Measurements from ENCODE around the gene TMEM270. TPM values are rescaled to one million over a fixed set of nuclear protein-coding genes. Genes with fewer than 3 reads are reported as not detected.

The TMEM270 gene
- total and polyA plus RNA-seq, 10 of the 15 experiments (the other 5 are each of a cell fraction or from before 2014, with no cell fraction given), result not detected

- TF ChIP-seq IRF5 (IDR thresholded peaks at IDR 0.05; ENCODE audit: borderline replicate concordance) (no peak), YBX1 (IDR thresholded peaks at IDR 0.05) (no peak), NFIC (IDR thresholded peaks at IDR 0.05; ENCODE audit: low read depth, low read length) (no peak), ZNF207 (IDR thresholded peaks at IDR 0.05; ENCODE audit: borderline replicate concordance) (no peak)
Measured at GRCh38 chr7:73828972-73829371, 32.0 kb upstream of the TMEM270 start (continued).

DNA sequence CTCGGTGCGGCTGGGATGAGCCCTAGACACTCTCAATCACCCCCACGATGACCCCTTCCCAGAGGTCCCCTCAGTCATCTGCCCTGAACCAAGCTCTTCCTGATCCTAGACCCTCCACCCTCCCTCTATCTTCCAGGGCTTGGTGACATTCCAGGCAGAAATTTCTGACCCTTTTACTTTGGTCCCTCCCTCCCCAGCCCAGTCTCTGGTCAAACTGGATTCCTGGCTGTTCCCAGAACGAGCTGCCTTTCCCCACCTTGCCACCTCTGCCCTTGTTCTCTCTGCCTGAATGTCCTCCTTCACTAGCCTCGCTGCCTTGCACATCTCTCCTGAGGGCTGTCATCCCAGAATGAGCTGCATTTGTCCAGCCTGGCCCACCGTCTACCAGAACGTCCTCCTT lies 31.5 kb upstream of the TMEM270 start:
- FAIRE-seq (no peak), DNase-seq (ENCODE audit: low read depth, low spot score) (no peak), ATAC-seq (no peak)
- Histone ChIP-seq H3K4me1 (ENCODE audit: control insufficient read depth, insufficient read depth, low read length) (peaks cover 12% of the 10 kb centered on the region), H2AFZ (ENCODE audit: control insufficient read depth, low read depth, low read length) (no peak overlapping the region), H3K4me3 (no peak overlapping the region), H3K27me3 (replicated peaks in 1 of 2; ENCODE audit: control insufficient read depth in 2 of 2, insufficient read depth in 2 of 2, low read length in 1 of 2) (no peaks in the 10 kb centered on the region; a peak in 1 of 4 replicates), H3K36me3 (ENCODE audit: control insufficient read depth in 2 of 2, insufficient read depth in 2 of 2, low read length in 1 of 2) (no peaks in the 10 kb centered on the region), H4K20me1 (ENCODE audit: control insufficient read depth, insufficient read depth) (no peaks in the 10 kb centered on the region), H3K9ac (ENCODE audit: control insufficient read depth, insufficient read depth, low read length) (no peak overlapping the region), H3K9me3 (replicated peaks; ENCODE audit: control insufficient read depth, insufficient read depth, low read length) (no peaks in the 10 kb centered on the region), H3K27ac (ENCODE audit: control insufficient read depth, insufficient read depth) (no peak overlapping the region), H3K4me2 (ENCODE audit: control insufficient read depth, insufficient read depth) (no peak overlapping the region), H3K79me2 (ENCODE audit: control insufficient read depth, insufficient read depth, low read length) (no peaks in the 10 kb centered on the region)
- TF ChIP-seq BCL11A (IDR thresholded peaks at IDR 0.05; ENCODE audit: low read depth, low read length) (no peak), MTA3 (IDR thresholded peaks at IDR 0.05; ENCODE audit: borderline replicate concordance, low read length) (no peak)
- intact Hi-C loops (cut with micrococcal nuclease; ENCODE audit: unreplicated experiment), result no loop called here
- ChIA-PET SMC1A (ENCODE audit: uncharacterized antibody, unreplicated experiment) (interaction anchor here (0.8 kb wide), 1 partner anchor 25 kb away, joined by 3 read pairs; no protein-coding TSS in a partner anchor), CTCF (interaction anchor here (0.7 to 1.5 kb wide), 2 partner anchors 25 to 95 kb away, joined by 3 to 4 read pairs; no protein-coding TSS in a partner anchor), POLR2A (no interaction called here), RAD21 (ENCODE audit: unreplicated experiment) (no interaction called here)
- WGBS (ENCODE audit: insufficient coverage, insufficient replicate concordance, low lambda C conversion rate, missing lambda C conversion rate), result 41% methylated on average over 7 of the region's 7 CpGs
- no TSS peak for BruUV-seq (replicated peaks)
- in situ Hi-C loops (cut with MboI), result no loop called here
